ENCODE results near the gene CACNA1D.

DNA sequence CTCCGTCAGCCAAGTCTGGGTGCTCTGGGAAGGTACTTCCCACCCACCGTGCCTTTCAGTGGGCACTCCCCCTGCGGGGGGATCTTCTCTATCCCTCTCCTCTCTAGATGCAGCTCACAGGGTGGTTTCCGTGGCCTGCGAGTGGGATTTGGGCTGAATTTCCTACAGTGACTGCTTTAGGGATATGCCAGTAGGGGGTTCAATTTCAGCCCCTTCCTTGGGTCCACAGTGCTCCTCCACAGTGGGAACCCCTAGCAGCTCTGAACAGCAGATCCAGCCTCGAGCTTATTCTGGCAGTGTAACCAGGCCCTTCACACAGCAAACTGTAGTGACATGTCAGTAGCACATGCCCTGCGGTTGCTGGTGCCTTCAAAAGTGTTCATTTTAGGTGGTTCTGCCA lies 196.1 kb downstream of the CACNA1D start:
- TF ChIP-seq CTCF (conservative IDR thresholded peaks at IDR 0.05 in 1 of 2, IDR thresholded peaks at IDR 0.05 in 1 of 2; ENCODE audit: low read depth in 1 of 2, low read length in 2 of 2) (no peak), EZH2 (IDR thresholded peaks at IDR 0.05; ENCODE audit: low read length, missing control alignments) (no peak)
